HG02678 (cell line): ENCODE measurements around the gene PLGRKT.
A peak's percentile ranks its signal among the peaks of the same experiment; 100 is the strongest.
"Not testable (repeated sequence)": the region's sequence is repeated elsewhere in the genome, so short reads cannot be mapped to it uniquely, and the experiment has no call there.

Source experiments
- ATAC-seq: cut with Tn5 transposase; IDR thresholded peaks from one replicate; pipeline ENCODE4 v1.9.1; 2021; ENCODE audit warnings: mild to moderate bottlenecking, moderate library complexity; ENCODE audit not compliant: unreplicated experiment

PLGRKT gene

GRCh38 chr9:5437254-5438216, at the start of gene PLGRKT:
PLGRKT (minus strand) TSS chr9:5437925; CDS start chr9:5431977, 5,948 bp downstream.
- peak; percentile 85 for ATAC-seq

GRCh38 chr9:5486988-5487387, 49.3 kb upstream of the PLGRKT start:
- ATAC-seq: no peak

- ATAC-seq: no peak
Observed at GRCh38 chr9:5485378-5486085, 47.8 kb upstream of the PLGRKT start.

- ATAC-seq: no peak
Observed at GRCh38 chr9:5483306-5483705, 45.6 kb upstream of the PLGRKT start.

GRCh38 chr9:5482194-5482593, 44.5 kb upstream of the PLGRKT start:
- no peak for ATAC-seq

- ATAC-seq: no peak
Observed at GRCh38 chr9:5481322-5482040, 43.8 kb upstream of the PLGRKT start.

- ATAC-seq: no peak
Observed at GRCh38 chr9:5480919-5481318, 43.2 kb upstream of the PLGRKT start.

- no peak for ATAC-seq
Observed at GRCh38 chr9:5479994-5480694, 42.4 kb upstream of the PLGRKT start.

- ATAC-seq: no peak
Observed at GRCh38 chr9:5478206-5478605, 40.5 kb upstream of the PLGRKT start.

- ATAC-seq: not testable (repeated sequence)
Observed at GRCh38 chr9:5475611-5476010, 37.9 kb upstream of the PLGRKT start.

- ATAC-seq: no peak
Observed at GRCh38 chr9:5470816-5471215, 33.1 kb upstream of the PLGRKT start.

GRCh38 chr9:5470122-5470521, 32.4 kb upstream of the PLGRKT start:
- ATAC-seq: no peak

GRCh38 chr9:5468850-5469249, 31.1 kb upstream of the PLGRKT start:
- ATAC-seq: no peak

- no peak for ATAC-seq
Observed at GRCh38 chr9:5466766-5467165, 29.0 kb upstream of the PLGRKT start.

- no peak for ATAC-seq
Observed at GRCh38 chr9:5466005-5466404, 28.3 kb upstream of the PLGRKT start.

- not testable (repeated sequence) for ATAC-seq
Observed at GRCh38 chr9:5464831-5465330, 27.2 kb upstream of the PLGRKT start.

- ATAC-seq: no peak
Observed at GRCh38 chr9:5460157-5460556, 22.4 kb upstream of the PLGRKT start.

- ATAC-seq: no peak
Observed at GRCh38 chr9:5459289-5459829, 21.6 kb upstream of the PLGRKT start.

GRCh38 chr9:5455181-5455580, 17.5 kb upstream of the PLGRKT start:
- no peak for ATAC-seq

- no peak for ATAC-seq
Observed at GRCh38 chr9:5453673-5454072, 15.9 kb upstream of the PLGRKT start.
